C4-2B (cell line): ENCODE measurements around the gene SLC27A1.

ENCODE experiments used
- H3K27ac ChIP-seq: fragments of 450-650 bp; 2 replicates; pipeline ENCODE4 v1.5.1; 2017
- ZFX ChIP-seq: fragments of 450-650 bp; IDR thresholded peaks from 2 replicates; pipeline ENCODE4 v1.6.1; 2017
- TF ChIP-seq, protein P1 (sequence below): fragments of 450-650 bp; conservative IDR thresholded peaks from 2 replicates; pipeline ENCODE4 v1.5.1; 2017; ENCODE audit warnings: mild to moderate bottlenecking

SLC27A1 gene

DNA sequence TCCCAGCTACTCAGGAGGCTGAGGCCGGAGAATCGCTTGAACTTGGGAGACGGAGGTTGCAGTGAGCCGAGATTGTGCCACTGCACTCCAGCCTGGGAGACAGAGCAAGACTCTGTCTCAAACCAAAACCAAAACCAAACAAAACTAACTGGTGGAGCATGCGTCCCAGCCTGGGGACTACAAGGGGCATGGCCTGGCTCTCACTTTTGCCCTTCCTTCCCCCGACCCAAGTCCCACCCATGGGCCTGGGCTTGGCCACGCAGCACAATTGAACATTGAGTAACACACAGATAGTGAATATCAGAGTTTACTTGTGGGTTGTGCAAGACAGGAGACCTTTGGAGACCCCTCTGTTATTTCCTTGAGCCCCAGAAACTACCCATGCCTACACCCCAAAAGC lies 35.1 kb upstream of the SLC27A1 start:
- no peak overlapping the region for H3K27ac ChIP-seq
- TF ChIP-seq, protein P1, sequence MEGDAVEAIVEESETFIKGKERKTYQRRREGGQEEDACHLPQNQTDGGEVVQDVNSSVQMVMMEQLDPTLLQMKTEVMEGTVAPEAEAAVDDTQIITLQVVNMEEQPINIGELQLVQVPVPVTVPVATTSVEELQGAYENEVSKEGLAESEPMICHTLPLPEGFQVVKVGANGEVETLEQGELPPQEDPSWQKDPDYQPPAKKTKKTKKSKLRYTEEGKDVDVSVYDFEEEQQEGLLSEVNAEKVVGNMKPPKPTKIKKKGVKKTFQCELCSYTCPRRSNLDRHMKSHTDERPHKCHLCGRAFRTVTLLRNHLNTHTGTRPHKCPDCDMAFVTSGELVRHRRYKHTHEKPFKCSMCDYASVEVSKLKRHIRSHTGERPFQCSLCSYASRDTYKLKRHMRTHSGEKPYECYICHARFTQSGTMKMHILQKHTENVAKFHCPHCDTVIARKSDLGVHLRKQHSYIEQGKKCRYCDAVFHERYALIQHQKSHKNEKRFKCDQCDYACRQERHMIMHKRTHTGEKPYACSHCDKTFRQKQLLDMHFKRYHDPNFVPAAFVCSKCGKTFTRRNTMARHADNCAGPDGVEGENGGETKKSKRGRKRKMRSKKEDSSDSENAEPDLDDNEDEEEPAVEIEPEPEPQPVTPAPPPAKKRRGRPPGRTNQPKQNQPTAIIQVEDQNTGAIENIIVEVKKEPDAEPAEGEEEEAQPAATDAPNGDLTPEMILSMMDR: no peak
- TF ChIP-seq ZFX: no peak

DNA sequence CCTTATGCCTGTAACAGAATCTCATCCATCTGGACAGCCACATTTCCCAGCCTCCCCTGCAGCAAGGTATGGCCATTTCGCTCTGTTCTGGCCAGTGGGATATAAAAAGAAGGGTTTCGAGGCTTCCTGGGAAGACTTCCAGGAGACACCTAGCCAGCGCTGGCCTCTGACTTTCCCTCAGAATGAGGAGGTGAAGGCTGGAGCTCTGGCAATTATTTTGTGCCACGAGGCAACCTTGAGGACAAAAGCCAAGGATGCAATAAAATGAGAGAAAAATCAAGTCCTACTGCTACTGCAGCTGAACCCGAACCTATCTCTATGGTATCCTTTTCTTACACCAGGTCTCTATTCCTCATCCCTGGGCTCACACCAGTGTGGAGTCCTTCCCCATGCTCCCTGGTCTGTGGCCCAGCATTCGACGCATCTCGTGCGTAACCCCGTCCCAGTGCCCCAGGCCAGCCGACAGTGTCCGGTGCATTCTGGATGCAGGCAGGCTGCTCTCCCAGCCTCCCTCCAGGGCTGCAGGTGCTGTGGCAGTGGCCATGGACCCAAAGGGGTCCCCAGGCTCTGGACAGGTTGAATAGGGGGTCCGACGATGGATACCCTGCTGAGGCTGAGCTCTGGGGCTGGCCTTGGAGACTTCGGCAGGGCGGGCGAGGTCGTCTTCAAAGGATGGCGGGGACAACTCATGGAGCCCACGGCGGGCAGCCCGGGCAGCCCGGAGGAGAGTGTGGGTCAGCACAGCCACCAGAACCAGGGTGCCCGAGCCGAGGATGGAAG lies 34.0 kb upstream of the SLC27A1 start:
- TF ChIP-seq ZFX: no peak
- TF ChIP-seq, protein P1: no peak
- no peak overlapping the region for H3K27ac ChIP-seq

DNA sequence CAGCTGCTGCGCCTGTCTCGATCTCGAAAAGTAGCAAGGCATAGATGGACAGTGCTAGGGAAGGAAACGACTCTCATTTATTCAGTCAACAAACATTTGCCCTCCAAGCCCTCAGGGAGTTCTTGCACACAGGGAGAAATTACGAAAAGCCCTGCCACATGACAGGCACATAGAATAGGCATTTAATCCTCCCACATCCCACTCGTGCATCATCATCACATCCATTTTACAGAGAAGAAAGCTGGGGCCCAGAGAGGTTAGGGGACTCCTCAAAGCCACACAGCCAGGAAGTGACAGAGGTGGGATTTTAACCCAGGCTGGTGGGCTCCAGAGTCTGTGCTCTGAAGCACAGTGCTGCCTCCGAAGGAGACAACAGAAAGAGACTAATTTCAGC lies 33.5 kb upstream of the SLC27A1 start:
- TF ChIP-seq, protein P1: no peak

DNA sequence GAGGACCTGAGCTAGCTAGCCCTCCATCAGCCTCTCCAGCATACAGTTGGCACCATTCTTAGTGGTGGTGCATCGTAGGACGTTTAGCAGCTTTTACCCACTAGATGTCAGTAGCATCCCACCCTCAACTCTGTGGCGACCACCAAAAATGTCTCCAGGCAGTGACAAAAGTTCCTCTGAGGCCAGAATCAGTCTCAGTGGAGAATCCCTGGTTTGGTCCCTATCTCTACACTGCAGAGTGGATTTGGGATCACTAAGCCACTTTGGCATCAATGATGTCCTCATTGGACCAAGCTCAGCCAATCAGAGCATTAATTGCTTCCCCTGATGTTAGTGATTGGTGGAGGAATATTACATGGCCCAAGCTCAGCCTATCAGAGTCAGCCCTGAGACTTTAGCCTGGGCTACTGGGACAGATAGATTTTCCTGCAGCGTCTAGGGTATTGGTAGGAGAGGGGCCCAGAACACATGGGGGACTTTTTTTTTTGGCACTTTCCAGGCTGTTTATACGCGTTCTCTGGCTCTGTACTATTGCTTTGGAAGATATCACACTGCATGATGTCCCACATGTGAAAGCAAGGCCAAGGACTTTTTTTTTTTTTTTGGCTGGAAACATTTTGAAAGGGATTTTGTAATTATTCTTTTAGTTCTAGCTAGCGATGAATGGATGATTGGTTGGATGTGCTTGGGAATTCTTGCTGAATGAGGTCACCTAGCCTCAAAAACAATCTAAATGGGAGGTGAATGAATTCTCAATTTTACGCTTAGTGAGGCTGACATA lies 28.9 kb upstream of the SLC27A1 start:
- no peak overlapping the region for H3K27ac ChIP-seq
- TF ChIP-seq, protein P1: no peak; the same call in 1 of the 2 replicates
- TF ChIP-seq ZFX: no peak

More for the DNA sequence above, 33.5 kb upstream of the SLC27A1 start:
- no peak overlapping the region for H3K27ac ChIP-seq

DNA sequence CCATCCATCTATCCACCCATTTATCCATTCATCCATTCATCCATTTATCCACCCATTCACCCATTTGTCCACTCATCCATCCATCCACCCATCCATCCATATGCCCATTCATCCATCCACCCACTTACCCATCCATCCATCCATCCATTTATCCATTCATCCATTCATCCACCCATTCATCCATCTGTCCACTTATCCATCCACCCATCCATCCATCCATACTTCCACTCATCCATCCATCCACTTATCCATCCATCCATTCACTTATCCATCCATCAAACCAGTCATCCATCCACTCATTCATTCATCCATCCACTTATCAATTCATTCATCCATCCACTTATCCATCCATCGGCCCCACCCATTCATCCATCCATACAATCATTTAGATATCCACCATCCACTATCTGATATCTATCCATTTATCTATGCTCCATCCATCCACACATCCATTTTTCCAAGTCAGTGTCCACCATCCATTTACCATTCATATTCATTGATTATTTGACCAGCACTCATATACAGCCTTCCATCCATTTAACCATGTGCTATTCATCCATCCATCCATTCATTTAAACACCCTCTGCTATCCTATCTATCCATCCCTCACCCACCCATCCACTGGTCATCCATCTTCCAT lies 24.7 kb upstream of the SLC27A1 start:
- TF ChIP-seq, protein P1: no peak
- no peak for TF ChIP-seq ZFX
- no peak overlapping the region for H3K27ac ChIP-seq

DNA sequence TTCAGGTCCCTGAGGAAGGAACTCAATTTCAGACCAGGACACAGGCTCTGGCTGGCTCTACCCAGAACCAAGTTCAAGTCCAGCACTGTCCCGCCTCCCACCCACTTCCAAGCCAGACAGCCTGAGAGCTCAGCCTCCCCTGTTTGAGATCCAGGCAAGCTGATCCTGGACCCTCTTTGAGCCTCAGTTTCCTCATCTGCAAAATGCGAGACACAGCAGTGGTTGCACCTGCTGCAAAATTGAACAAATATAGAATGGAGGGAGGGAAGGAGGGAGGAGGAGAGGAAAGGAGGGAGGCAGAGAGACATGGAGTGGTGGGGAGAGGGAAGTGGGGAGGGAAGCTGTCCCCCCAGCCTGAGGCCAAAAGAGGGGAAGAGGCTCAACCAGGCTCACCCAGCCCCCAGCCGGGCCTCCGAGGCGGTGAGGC lies 22.6 kb upstream of the SLC27A1 start:
- no peak overlapping the region for H3K27ac ChIP-seq
- TF ChIP-seq, protein P1: no peak
- TF ChIP-seq ZFX: no peak
